Measurements from ENCODE around the gene PTDSS2. TPM values are rescaled to one million over a fixed set of nuclear protein-coding genes. Genes with fewer than 3 reads are reported as not detected.

The PTDSS2 gene
- total and polyA plus RNA-seq, 2 of the 4 experiments (the other 2 are of a cell fraction): 23.5 to 26.6 TPM

GRCh38 chr11:529728-530411 is 79.8 kb downstream of the PTDSS2 start:
- H3K18ac ChIP-seq (ENCODE audit: low read depth, low read length): no peak overlapping the region
- 88% methylated on average over 7 of the region's 18 CpGs; no CpG with 5 or more reads in 1 of the 2 experiments for WGBS, 2 experiments (ENCODE audit: extremely low coverage in 2 of 2, insufficient read length in 1 of 2)
- DNase-seq (no peak), ATAC-seq (ENCODE audit: low read depth) (no peak)
- H2BK20ac ChIP-seq (ENCODE audit: low read depth, low read length): no peak overlapping the region
- H2AK5ac ChIP-seq (ENCODE audit: low read depth, low read length): no peak overlapping the region
- dilution Hi-C loops (cut with HindIII; ENCODE audit: low sequenced_read_pairs, unreplicated experiment) (no loop called here), intact Hi-C loops (cut with micrococcal nuclease) (no loop called here), in situ Hi-C loops (cut with MboI; ENCODE audit: low sequenced_read_pairs) (no loop called here)
- no peaks in the 10 kb centered on the region for H3K9me1 ChIP-seq (ENCODE audit: insufficient read depth, low read length)
- H2BK15ac ChIP-seq (ENCODE audit: low read depth, low read length): no peak overlapping the region
- H3K27me3 ChIP-seq (ENCODE audit: control insufficient read depth, insufficient read depth, low read length): no peaks in the 10 kb centered on the region
- no peak overlapping the region for H3K9ac ChIP-seq (ENCODE audit: low read depth, low read length)
- no peak overlapping the region for H2BK5ac ChIP-seq (ENCODE audit: low read depth, low read length, poor library complexity, severe bottlenecking)
- ChIA-PET POLR2A (ENCODE audit: unreplicated experiment) (no interaction called here), CTCF (interaction anchor here (1.0 kb wide), 1 partner anchor 11 kb away, joined by 3 read pairs; no protein-coding TSS in a partner anchor)
- no peak overlapping the region for H3K4me3 ChIP-seq (ENCODE audit: insufficient read depth, low read depth, low read length)
- BruUV-seq (replicated peaks): no TSS peak
- H3K4ac ChIP-seq (ENCODE audit: low read depth, low read length): no peak overlapping the region
- peaks cover 24% of the 10 kb centered on the region; the same call in 1 of the 2 replicates for H3K36me3 ChIP-seq (ENCODE audit: control insufficient read depth, insufficient read depth, low read length)
- no peaks in the 10 kb centered on the region for H3K9me3 ChIP-seq (ENCODE audit: control insufficient read depth, insufficient read depth, low read length)
- H2BK120ac ChIP-seq (ENCODE audit: low read depth, low read length): no peak overlapping the region
- H4K91ac ChIP-seq (ENCODE audit: insufficient read depth, low read depth, low read length): no peak overlapping the region
- 0 out of 2 replicates have a peak, but pooled peaks cover 6% of the 10 kb centered on the region for H3K4me1 ChIP-seq (ENCODE audit: control insufficient read depth, insufficient read depth, low read length)
- H3K14ac ChIP-seq (replicated peaks; ENCODE audit: low read depth, low read length): no peak overlapping the region
- peaks cover 24% of the 10 kb centered on the region for H4K20me1 ChIP-seq (ENCODE audit: insufficient read depth, low read length)
- H2AFZ ChIP-seq (replicated peaks; ENCODE audit: low read length, poor library complexity): no peak overlapping the region
- no peak overlapping the region for H2AK9ac ChIP-seq (replicated peaks; ENCODE audit: low read depth, low read length, poor library complexity)
- no peak overlapping the region for H4K5ac ChIP-seq (ENCODE audit: low read depth, low read length)
- no peak overlapping the region for H3K27ac ChIP-seq (ENCODE audit: insufficient read depth, low read length)
- H3K4me2 ChIP-seq (ENCODE audit: low read depth, low read length): no peak overlapping the region
- no peak overlapping the region for H4K8ac ChIP-seq (ENCODE audit: low read depth in 2 of 2, low read length in 2 of 2)
- no peak overlapping the region for H3K23ac ChIP-seq (ENCODE audit: low read depth, low read length)
- no peak overlapping the region for H3K56ac ChIP-seq (ENCODE audit: extremely low read depth, insufficient read depth, low read length)
- no peak for TF ChIP-seq RFX5 (IDR thresholded peaks at IDR 0.05; ENCODE audit: low read depth, low read length)
- no peak for TF ChIP-seq FOS (IDR thresholded peaks at IDR 0.05; ENCODE audit: low read depth, low read length)
- TF ChIP-seq SMC3 (IDR thresholded peaks at IDR 0.05; ENCODE audit: low read depth, low read length): no peak
- no peak for TF ChIP-seq NFE2L2 (IDR thresholded peaks at IDR 0.05; ENCODE audit: low read depth, low read length)
- TF ChIP-seq MXI1 (IDR thresholded peaks at IDR 0.05; ENCODE audit: borderline replicate concordance, low read depth, low read length): no peak
- TF ChIP-seq POLR2A (IDR thresholded peaks at IDR 0.05; ENCODE audit: low read depth, low read length): no peak
- TF ChIP-seq, protein P1, sequence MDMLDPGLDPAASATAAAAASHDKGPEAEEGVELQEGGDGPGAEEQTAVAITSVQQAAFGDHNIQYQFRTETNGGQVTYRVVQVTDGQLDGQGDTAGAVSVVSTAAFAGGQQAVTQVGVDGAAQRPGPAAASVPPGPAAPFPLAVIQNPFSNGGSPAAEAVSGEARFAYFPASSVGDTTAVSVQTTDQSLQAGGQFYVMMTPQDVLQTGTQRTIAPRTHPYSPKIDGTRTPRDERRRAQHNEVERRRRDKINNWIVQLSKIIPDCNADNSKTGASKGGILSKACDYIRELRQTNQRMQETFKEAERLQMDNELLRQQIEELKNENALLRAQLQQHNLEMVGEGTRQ (IDR thresholded peaks at IDR 0.05; ENCODE audit: low read depth, low read length): no peak
- H3K79me1 ChIP-seq (ENCODE audit: low read depth in 1 of 2, low read length in 2 of 2): peaks cover 3 to 23% of the 10 kb centered on the region in 2 experiments; a peak in 3 of 4 replicates
